Measurements from ENCODE around the gene MAPK7.

Gene MAPK7

DNA sequence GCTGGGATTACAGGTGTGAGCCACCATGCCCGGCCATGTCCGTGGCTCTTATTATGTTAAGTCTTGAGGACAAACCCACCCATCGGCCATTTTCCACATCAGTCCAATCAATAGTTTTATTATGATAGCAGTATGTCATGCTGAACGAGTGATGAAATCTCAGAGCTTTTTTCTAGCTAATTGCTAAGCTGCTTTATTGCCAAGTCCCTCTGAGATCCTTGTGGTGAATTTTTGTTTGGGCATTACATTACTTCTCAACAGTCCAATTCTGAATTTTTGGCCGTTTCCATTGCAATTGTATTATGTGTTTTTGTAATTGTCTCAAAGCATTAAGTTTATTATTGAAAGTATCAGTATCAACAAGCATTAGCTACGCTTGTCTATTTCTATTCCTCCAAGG lies 43.6 kb downstream of the MAPK7 start:
- TF ChIP-seq, protein P1, sequence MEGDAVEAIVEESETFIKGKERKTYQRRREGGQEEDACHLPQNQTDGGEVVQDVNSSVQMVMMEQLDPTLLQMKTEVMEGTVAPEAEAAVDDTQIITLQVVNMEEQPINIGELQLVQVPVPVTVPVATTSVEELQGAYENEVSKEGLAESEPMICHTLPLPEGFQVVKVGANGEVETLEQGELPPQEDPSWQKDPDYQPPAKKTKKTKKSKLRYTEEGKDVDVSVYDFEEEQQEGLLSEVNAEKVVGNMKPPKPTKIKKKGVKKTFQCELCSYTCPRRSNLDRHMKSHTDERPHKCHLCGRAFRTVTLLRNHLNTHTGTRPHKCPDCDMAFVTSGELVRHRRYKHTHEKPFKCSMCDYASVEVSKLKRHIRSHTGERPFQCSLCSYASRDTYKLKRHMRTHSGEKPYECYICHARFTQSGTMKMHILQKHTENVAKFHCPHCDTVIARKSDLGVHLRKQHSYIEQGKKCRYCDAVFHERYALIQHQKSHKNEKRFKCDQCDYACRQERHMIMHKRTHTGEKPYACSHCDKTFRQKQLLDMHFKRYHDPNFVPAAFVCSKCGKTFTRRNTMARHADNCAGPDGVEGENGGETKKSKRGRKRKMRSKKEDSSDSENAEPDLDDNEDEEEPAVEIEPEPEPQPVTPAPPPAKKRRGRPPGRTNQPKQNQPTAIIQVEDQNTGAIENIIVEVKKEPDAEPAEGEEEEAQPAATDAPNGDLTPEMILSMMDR (conservative IDR thresholded peaks at IDR 0.05; ENCODE audit: low read depth, low read length) = no peak
- DNase-seq (ENCODE audit: low read depth) = no peak
- H3K4me3 ChIP-seq (ENCODE audit: low read length) = no peak overlapping the region

DNA sequence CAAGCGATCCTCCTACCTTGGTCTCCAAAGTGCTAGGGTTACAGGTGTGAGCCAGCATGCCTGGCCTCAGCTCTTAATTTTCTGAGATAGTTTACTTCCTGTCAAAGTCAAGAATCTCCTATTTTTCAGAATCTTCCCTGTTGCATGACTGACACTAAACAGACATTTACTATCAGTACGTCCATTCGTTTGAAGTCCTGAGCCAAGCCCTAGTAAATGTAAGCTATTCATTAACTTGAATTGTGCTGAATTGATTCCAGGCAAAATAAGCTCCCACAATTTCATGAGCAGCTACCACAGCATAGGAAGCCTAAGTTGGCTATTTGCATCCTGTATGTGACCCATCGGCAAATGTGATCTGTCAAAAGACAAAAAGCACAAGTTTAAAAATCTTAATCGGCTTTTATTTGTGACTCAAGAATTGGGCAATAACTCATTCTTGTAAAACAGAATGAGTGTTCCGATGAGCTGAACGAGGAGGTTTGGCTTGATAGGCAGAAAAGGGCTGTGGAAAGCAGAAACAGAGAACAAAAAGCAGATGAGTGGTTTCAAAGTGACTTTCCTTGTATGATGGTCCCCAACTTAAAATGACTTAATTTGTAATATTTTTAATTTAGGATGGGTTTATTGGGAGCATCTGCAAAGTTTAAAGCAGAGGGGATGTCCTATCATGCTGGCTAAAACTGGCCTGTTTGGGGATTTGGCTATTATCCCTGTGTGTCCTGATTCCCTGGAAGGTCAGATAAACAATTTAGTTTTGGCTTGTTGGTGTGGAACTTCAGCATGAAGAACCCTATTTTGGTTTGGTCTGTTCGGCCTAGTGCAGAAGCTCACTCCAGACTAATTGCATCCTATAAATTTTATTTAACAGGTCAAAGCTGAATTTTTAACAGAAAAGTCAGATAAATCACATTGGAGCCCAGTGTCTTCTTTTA lies 46.9 kb downstream of the MAPK7 start:
- no peak overlapping the region for H3K4me3 ChIP-seq (ENCODE audit: low read length)
- TF ChIP-seq, protein P1 (conservative IDR thresholded peaks at IDR 0.05; ENCODE audit: low read depth, low read length) = no peak
- DNase-seq (ENCODE audit: low read depth) = no peak

DNA sequence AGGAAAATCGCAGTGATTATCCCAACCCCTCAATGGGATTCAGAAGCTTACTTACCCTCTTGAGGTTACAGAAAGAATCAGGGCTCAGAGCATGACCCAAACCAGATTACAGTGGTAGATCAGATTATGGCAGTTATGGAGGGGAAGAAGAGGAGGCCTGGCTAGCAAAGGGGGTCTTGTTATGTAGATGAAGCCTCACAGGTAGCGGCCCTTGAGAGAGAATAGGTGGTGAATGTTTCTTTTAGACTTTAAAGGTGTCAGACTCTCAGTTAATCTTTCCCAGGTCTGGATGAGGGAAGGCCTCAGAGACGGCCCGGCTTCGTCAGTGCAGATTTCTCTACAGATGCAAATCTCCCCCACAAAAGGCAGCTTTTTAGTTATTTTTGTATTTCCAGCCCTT lies 48.3 kb downstream of the MAPK7 start:
- H3K4me3 ChIP-seq (ENCODE audit: low read length) = no peak overlapping the region
- no peak for DNase-seq (ENCODE audit: low read depth)
- TF ChIP-seq, protein P1 (conservative IDR thresholded peaks at IDR 0.05; ENCODE audit: low read depth, low read length) = no peak

DNA sequence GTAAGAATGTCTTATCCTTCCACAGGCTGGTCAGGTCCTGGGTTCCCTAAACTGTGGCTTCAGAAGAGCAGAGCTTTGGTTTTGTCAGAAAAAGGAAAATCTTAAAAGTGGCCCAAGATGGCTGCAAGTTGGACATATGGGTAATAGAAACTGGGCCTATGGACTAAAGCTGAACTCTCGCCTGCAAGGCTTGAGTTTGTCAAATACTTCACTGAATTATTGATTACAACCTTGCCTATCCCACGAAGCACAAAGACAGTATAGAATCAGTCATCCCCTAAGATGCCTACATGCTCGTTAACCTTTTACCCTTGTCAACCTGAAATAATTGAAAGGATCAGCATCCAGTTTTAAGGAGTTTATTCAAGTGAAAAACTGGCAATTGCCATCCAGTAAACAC lies 53.4 kb downstream of the MAPK7 start:
- TF ChIP-seq, protein P1 (conservative IDR thresholded peaks at IDR 0.05; ENCODE audit: low read depth, low read length) = no peak
- DNase-seq (ENCODE audit: low read depth) = no peak
- H3K4me3 ChIP-seq (ENCODE audit: low read length) = no peak overlapping the region
